GM19455 (cell line): ENCODE data around the gene CCDC106.

Source experiments
- ATAC-seq: cut with Tn5 transposase; IDR thresholded peaks from one replicate; pipeline ENCODE4 v1.9.1; 2021; ENCODE audit not compliant: unreplicated experiment

Gene CCDC106

DNA sequence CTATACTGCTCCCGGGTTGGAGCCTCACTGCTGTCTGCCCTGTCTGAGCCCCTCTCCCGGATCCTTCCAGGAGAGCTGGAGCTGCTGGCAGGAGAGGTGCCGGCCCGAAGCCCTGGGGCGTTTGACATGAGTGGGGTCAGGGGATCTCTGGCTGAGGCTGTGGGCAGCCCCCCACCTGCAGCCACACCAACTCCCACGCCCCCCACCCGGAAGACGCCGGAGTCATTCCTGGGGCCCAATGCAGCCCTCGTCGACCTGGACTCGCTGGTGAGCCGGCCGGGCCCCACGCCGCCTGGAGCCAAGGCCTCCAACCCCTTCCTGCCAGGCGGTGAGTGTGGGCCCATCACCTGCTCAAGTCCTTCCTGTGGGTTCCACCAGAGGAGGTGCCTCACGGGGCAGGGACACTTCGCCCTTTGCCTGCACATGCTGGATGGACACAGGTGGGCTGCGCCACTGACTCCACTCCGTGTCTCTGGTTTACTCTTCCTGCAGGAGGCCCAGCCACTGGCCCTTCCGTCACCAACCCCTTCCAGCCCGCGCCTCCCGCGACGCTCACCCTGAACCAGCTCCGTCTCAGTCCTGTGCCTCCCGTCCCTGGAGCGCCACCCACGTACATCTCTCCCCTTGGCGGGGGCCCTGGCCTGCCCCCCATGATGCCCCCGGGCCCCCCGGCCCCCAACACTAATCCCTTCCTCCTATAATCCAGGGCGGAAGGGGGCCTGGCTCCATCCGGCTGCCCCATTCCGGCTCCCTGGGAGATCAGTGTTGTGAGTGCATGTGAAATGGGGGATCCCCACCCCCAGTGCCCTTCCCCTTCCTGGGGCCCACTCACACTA, 46.9 kb downstream of the CCDC106 start:
- ATAC-seq: no peak

DNA sequence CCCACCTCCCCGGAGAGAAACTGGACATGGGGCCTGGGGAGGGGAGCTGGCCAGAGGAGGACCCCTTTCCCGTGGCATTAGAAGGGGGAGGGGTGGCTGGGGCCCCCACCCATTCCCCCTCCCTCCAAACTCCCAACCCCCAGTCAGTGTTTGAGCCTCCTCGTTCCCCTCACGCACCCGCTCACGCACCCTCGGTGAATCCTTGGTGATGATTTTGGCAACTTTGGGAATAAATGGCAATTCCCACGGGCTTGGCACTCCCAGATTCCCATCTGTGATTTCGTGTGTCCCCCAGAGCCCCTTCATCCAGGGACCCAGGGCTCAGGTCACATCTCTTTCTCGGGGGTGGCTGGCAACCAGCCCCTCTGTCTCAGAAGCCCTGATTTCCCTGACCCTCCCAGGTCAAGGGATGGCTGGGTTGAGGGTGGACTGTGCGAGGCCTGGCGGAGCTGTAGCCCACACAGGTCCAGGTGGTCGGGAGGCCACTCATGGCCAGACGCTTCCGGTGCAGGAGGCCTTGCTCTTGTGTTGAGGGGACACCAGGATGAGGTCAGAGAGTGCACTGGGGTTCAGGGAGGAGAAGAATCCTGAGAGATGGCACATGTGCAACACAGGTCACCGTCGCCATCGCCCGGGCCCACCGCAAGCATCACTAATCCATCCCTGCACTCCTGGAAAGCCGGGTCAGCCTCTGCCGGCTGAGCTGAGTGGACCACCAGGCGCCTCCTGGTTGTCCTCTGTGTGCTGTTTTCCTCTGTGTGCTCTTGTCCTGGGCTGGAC, 47.7 kb downstream of the CCDC106 start:
- ATAC-seq: no peak

DNA sequence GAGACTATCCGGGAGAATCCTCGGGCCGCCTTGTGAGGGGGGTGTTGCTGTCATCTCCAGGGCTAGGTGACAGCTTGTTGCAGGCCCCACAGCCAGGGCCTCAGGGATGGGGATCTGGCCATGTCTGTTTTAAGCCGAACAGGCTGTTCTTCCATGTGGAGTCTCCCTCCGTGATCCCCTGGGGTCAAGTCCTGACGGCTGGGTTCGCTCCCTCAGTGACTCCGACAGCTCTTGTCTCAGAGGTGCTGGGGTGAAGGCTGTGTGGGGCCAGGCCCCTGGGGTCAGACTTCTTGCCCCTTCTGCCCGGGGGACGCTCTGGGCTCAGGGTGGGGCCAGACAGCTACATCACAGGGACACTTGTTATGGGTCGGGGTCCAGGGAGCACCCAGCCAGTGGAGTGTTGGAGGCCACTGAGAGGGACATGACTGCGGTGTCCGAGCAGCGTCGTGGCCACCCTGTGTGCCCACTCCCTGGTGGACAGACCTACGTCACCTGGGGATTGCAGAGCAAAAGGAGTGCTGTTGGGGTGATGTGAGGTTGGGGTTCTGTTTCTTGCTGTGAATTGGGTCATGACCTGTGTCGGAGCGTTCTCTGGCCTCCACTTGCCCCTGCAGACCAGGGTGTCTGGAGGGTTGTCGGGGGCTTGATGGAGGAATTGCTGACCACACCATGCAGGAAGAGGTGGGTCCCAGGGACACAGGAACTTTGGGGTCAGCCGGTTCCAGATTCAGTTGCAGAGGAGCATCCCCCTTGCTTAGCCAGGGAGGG, 48.5 kb downstream of the CCDC106 start:
- no peak for ATAC-seq

DNA sequence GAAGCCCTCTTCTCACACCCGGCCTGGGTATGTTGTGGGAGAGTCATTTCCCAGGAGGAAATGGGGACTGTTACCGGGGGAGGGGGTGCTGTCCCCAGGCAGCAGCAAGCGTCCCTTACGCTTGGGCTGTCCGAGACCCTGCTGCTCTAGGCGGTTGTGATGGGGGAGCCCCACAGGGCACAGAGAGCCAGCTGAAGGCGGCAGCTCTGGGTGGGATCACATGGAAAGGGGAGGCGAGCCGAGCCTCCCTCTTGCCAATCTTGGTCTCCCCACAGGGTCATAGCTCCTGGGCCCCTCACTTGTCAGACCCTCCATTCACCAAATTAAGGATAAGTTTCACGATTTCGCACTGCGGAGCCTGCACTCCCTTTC, 49.0 kb downstream of the CCDC106 start:
- no peak for ATAC-seq

DNA sequence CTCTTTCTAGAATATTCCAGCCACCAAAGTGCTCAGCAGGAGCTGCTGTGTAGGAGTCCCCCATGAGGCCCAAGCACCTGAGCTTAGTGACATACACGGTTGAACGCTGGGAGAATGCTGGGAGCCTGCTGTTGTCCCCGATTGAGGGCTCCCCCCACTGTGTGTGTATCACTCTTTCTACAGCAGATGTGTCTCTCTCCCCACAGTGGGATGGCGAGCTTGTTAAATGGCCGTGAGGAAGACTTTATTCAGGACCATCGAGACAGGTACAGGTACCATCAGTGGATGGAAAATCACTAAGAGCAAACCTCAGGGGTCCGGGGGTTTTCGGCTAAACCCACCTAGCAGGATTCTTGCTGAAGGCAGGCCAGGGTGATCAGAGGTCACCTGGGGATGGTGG, 49.7 kb downstream of the CCDC106 start:
- no peak for ATAC-seq

DNA sequence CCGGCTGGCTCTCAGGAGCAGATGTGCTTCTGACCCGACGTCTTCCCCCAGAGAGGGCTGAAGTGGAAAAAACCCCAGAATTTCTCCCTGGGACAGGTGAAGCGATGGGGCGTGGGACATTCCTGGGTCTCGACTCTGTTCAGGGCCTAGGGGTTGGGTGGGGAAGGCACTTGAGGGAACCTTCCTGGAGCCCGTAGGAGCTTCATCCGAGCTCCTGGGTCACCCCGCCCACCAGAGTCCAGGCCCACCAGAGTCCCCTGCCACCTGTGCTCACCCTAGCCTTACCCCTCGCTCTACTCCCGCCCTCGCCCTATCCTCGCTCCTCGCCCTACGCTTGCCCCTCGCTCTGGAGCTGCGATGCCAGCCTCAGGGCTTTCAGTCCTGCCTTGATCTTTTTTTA, 50.2 kb downstream of the CCDC106 start:
- no peak for ATAC-seq

DNA sequence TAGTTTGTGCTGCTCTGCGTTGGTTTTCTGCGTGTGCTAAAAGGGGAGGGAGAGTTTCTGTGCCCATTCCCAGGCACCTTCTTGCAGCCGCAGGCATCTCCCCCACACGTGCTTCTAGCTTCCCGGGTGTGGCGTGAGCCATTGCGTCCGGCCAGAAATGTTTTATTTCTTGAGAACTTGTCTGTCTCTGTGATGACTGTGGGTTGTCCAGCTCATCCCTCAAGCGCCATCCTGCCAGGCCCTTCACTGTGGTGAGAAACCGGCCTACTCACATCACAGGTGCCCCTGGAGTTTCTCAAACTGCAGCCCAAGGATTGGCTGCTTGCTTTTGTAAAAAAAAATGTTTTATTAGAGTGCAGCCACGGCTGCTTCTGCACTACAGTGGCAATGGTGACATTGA, 51.2 kb downstream of the CCDC106 start:
- no peak for ATAC-seq

DNA sequence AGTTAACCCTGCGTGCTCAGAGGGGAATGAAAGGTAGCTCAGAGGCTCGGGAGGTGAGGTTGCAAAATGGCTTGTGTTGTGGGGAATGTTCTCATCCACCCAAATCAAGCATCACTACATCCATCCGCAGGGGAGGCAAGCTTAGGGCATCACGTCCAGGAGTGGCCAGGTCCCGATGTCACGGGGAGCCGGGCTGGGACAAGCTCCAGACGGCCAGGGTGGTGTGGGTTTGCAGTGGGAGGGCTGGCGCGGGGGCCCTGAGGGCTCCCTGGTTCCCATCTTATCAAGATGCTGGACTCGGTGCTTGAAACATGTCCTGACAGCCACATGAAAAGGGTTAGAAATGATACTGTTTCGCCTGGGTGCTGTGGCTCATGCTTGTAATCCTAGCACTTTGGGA, 52.8 kb downstream of the CCDC106 start:
- no peak for ATAC-seq

DNA sequence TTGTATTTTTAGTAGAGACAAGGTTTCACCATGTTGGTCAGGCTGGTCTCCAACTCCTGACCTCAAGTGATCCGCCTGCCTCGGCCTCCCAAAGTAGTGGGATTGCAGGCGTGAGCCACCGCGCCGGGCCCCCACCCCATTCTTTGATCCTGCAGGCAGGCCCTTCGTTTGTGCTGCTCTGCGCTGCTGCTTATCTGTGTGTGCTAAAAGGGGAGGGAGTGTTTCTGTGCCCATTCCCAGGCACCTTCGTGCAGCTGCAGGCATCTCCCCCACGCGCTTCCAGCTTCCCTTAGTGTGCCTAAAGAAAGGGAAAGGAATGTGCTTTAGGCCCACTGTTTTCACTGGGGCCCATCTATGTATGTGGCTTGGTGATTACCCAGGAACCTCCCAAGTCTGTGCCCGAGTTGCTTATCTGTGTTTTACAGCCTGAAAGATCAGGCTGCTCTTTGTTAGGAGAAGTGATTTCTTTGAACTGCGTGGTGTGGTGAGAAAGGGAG, 54.2 kb downstream of the CCDC106 start:
- no peak for ATAC-seq
